Breast epithelium (tissue), 3 donors: ENCODE results near the gene G6PC3.

Experiments used
- POLR2A ChIP-seq: fragments of 450-650 bp; IDR thresholded peaks from one replicate; pipeline ENCODE4 v1.6.1; 2016; ENCODE audit warnings: antibody characterized with exemption, mild to moderate bottlenecking, moderate library complexity
- POLR2AphosphoS5 ChIP-seq, 3 donors: sonication (generic); formaldehyde crosslinking; IDR thresholded peaks; one replicate each; pipeline ENCODE4 v1.6.1; 2017; ENCODE audit warnings: antibody characterized with exemption in 3 of 3
- TF ChIP-seq, protein P1 (sequence below), 3 donors: fragments of 450-650 bp; IDR thresholded peaks; one replicate each; pipeline ENCODE4 v1.5.1; 2016 to 2017; ENCODE audit warnings: antibody characterized with exemption in 3 of 3, mild to moderate bottlenecking in 3 of 3, moderate library complexity in 3 of 3

DNA sequence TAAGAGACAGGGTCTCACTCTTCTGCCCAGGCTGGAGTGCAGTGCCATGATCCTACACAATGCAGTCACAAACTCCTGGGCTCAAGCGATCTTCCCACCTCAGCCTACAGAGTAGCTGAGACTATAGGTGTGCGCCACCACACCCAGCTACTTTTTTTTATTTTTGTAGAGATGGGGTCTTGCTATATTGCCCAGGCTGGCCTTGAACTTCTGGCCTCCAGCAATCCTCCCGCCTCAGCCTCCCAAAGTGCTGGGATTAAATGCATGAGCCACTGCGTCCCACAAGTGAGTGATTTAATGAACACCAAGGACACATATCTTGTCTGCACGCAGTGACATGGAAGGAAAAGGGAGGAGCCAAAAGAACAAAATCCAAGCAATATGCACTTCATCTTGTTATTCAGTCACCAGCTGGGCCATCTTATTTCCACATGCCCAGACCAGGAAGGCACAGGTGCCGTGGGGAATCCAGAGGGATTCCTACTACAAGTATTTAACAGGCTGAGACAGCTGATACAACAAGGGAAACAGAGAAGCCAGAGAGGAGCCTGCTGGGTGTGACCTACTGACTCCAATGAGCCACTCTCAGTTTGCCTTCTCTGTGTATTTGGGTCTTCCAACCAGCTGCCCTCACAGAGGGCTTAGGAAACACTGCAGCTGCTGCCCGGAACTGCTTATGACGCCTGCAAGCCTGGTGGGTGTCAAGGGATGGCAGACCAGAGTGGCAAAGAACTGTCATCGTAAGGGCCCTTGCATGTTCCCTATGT lies 21.1 kb upstream of the G6PC3 start:
- TF ChIP-seq, protein P1, sequence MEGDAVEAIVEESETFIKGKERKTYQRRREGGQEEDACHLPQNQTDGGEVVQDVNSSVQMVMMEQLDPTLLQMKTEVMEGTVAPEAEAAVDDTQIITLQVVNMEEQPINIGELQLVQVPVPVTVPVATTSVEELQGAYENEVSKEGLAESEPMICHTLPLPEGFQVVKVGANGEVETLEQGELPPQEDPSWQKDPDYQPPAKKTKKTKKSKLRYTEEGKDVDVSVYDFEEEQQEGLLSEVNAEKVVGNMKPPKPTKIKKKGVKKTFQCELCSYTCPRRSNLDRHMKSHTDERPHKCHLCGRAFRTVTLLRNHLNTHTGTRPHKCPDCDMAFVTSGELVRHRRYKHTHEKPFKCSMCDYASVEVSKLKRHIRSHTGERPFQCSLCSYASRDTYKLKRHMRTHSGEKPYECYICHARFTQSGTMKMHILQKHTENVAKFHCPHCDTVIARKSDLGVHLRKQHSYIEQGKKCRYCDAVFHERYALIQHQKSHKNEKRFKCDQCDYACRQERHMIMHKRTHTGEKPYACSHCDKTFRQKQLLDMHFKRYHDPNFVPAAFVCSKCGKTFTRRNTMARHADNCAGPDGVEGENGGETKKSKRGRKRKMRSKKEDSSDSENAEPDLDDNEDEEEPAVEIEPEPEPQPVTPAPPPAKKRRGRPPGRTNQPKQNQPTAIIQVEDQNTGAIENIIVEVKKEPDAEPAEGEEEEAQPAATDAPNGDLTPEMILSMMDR (IDR thresholded peaks at IDR 0.05) = no peak
- TF ChIP-seq POLR2A (no peak), POLR2AphosphoS5 (IDR thresholded peaks at IDR 0.05) (no peak)
